Activated T-helper 1 cell treated with anti-CD3 and anti-CD28 coated beads, Interleukin-12 subunit alpha, Interleukin-12 subunit beta, Interleukin-2, Interleukin-4 antibody, amounts not matched to agents 30 ng/mL and 10 ng/mL and 1 ng/mL, durations not matched to agents 14 hours and 24 hours and 36 hours (primary cell): Measurements from ENCODE around the gene PTPRA. TPM values are rescaled to one million over a fixed set of nuclear protein-coding genes. Genes with fewer than 3 reads are reported as not detected.
"Not testable (repeated sequence)": the region's sequence is repeated elsewhere in the genome, so short reads cannot be mapped to it uniquely, and the experiment has no call there.

ENCODE experiments used
- DNase-seq: peaks from one replicate; pipeline ENCODE4 v3.0.0; 2021; ENCODE audit warnings: low spot score
- H3K27ac Mint-ChIP-seq: one replicate; pipeline ENCODE4 v1.8.0; 2021; ENCODE audit warnings: mild to moderate bottlenecking, mixed read lengths
- H3K27me3 Mint-ChIP-seq: one replicate; pipeline ENCODE4 v1.8.0; 2022; ENCODE audit warnings: mild to moderate bottlenecking, moderate library complexity, mixed read lengths; ENCODE audit not compliant: insufficient read depth
- H3K36me3 Mint-ChIP-seq: one replicate; pipeline ENCODE4 v1.8.0; 2021; ENCODE audit warnings: low read depth, mixed read lengths
- H3K4me1 Mint-ChIP-seq: one replicate; pipeline ENCODE4 v1.8.0; 2021; ENCODE audit warnings: low read depth, mixed read lengths
- H3K4me3 Mint-ChIP-seq: one replicate; pipeline ENCODE4 v1.8.0; 2021; ENCODE audit warnings: mild to moderate bottlenecking, moderate library complexity, mixed read lengths
- H3K9me3 Mint-ChIP-seq: one replicate; pipeline ENCODE4 v1.8.0; 2021; ENCODE audit warnings: mixed read lengths
- intact Hi-C: fragments of 100-400 bp; cut with micrococcal nuclease; formaldehyde crosslinking; loops from one replicate; pipeline ENCODE4 v1.15.1; 2024
- total RNA-seq: library from RNA; stranded (reverse); gene quantifications from 2 replicates; pipeline ENCODE4 v1.2.3, GENCODE V29; 2022

The PTPRA gene
- total RNA-seq, 1 donor from 2014 or later: 67.5 TPM

- H3K36me3 Mint-ChIP-seq: peaks cover 26% of the 10 kb centered on the region
- no peak overlapping the region for H3K27ac Mint-ChIP-seq
- intact Hi-C loops: loop anchor here (5.0 kb wide), 1 partner anchor 131 kb away; the partner anchor contains the start of gene PTPRA
- no peaks in the 10 kb centered on the region for H3K4me1 Mint-ChIP-seq
- no peak for DNase-seq
- no peaks in the 10 kb centered on the region for H3K9me3 Mint-ChIP-seq
- H3K4me3 Mint-ChIP-seq: no peak overlapping the region
- no peaks in the 10 kb centered on the region for H3K27me3 Mint-ChIP-seq
Measured at GRCh38 chr20:3003416-3003815, 130.1 kb downstream of the PTPRA start.

GRCh38 chr20:3010985-3011723 is 137.9 kb downstream of the PTPRA start:
- intact Hi-C loops: loop anchor here (1.0 to 5.0 kb wide), 4 partner anchors 20 to 259 kb away; no protein-coding TSS in a partner anchor
- no peak for DNase-seq
- Mint-ChIP-seq H3K9me3 (no peaks in the 10 kb centered on the region), H3K27ac (peak overlapping the region; percentile 85), H3K36me3 (peaks cover 38% of the 10 kb centered on the region), H3K27me3 (no peaks in the 10 kb centered on the region), H3K4me3 (no peak overlapping the region), H3K4me1 (peaks cover 46% of the 10 kb centered on the region)

- intact Hi-C loops: loop anchor here (1.0 to 5.0 kb wide), 4 partner anchors 20 to 259 kb away; no protein-coding TSS in a partner anchor
- peak overlapping the region; percentile 23 for H3K4me3 Mint-ChIP-seq
- H3K27me3 Mint-ChIP-seq: no peaks in the 10 kb centered on the region
- H3K9me3 Mint-ChIP-seq: no peaks in the 10 kb centered on the region
- peaks cover 46% of the 10 kb centered on the region for H3K4me1 Mint-ChIP-seq
- DNase-seq: no peak
- peaks cover 40% of the 10 kb centered on the region for H3K36me3 Mint-ChIP-seq
- peak overlapping the region; percentile 85 for H3K27ac Mint-ChIP-seq
Measured at GRCh38 chr20:3011752-3012151, 138.5 kb downstream of the PTPRA start.

- Mint-ChIP-seq H3K4me3 (no peak overlapping the region), H3K27ac (peak overlapping the region; percentile 2), H3K9me3 (no peaks in the 10 kb centered on the region), H3K4me1 (peaks cover 46% of the 10 kb centered on the region), H3K36me3 (peaks cover 38% of the 10 kb centered on the region), H3K27me3 (no peaks in the 10 kb centered on the region)
- no peak for DNase-seq
- intact Hi-C loops: loop anchor here (1.0 to 5.0 kb wide), 2 partner anchors 102 to 261 kb away; no protein-coding TSS in a partner anchor
Measured at GRCh38 chr20:3013771-3014170, 140.5 kb downstream of the PTPRA start.

GRCh38 chr20:3014179-3014578 is 140.9 kb downstream of the PTPRA start:
- H3K36me3 Mint-ChIP-seq: peaks cover 34% of the 10 kb centered on the region
- H3K4me3 Mint-ChIP-seq: no peak overlapping the region
- H3K27me3 Mint-ChIP-seq: no peaks in the 10 kb centered on the region
- intact Hi-C loops: loop anchor here (1.0 to 5.0 kb wide), 2 partner anchors 103 to 262 kb away; no protein-coding TSS in a partner anchor
- DNase-seq: no peak
- peak overlapping the region; percentile 59 for H3K27ac Mint-ChIP-seq
- no peaks in the 10 kb centered on the region for H3K9me3 Mint-ChIP-seq
- H3K4me1 Mint-ChIP-seq: peaks cover 44% of the 10 kb centered on the region

- DNase-seq: no peak
- peak overlapping the region; percentile 74 for H3K27ac Mint-ChIP-seq
- peaks cover 29% of the 10 kb centered on the region for H3K36me3 Mint-ChIP-seq
- peaks cover 40% of the 10 kb centered on the region for H3K4me1 Mint-ChIP-seq
- H3K4me3 Mint-ChIP-seq: no peak overlapping the region
- H3K9me3 Mint-ChIP-seq: no peaks in the 10 kb centered on the region
- no peaks in the 10 kb centered on the region for H3K27me3 Mint-ChIP-seq
- intact Hi-C loops: loop anchor here (1.0 to 5.0 kb wide), 2 partner anchors 103 to 262 kb away; no protein-coding TSS in a partner anchor
Measured at GRCh38 chr20:3014662-3015061, 141.4 kb downstream of the PTPRA start.

GRCh38 chr20:3015302-3015701 is 142.0 kb downstream of the PTPRA start:
- intact Hi-C loops: not testable (repeated sequence)

GRCh38 chr20:3021327-3021726 is 148.0 kb downstream of the PTPRA start:
- peak overlapping the region; percentile 20 for H3K27ac Mint-ChIP-seq
- intact Hi-C loops: no loop called here
- no peak overlapping the region for H3K4me3 Mint-ChIP-seq
- H3K9me3 Mint-ChIP-seq: no peaks in the 10 kb centered on the region
- no peaks in the 10 kb centered on the region for H3K4me1 Mint-ChIP-seq
- H3K36me3 Mint-ChIP-seq: peaks cover 43% of the 10 kb centered on the region
- no peak for DNase-seq
- no peaks in the 10 kb centered on the region for H3K27me3 Mint-ChIP-seq

More at GRCh38 chr20:3015302-3015701, 142.0 kb downstream of the PTPRA start:
- not testable (repeated sequence) for H3K9me3 Mint-ChIP-seq, H3K27me3 Mint-ChIP-seq, H3K4me3 Mint-ChIP-seq, DNase-seq
- peaks cover 29% of the 10 kb centered on the region for H3K36me3 Mint-ChIP-seq
- H3K27ac Mint-ChIP-seq: peak overlapping the region; percentile 74
- peaks cover 38% of the 10 kb centered on the region for H3K4me1 Mint-ChIP-seq

GRCh38 chr20:3021777-3022176 is 148.5 kb downstream of the PTPRA start:
- intact Hi-C loops: no loop called here
- Mint-ChIP-seq H3K4me1 (no peaks in the 10 kb centered on the region), H3K36me3 (peaks cover 46% of the 10 kb centered on the region), H3K27ac (peak overlapping the region; percentile 75), H3K9me3 (no peaks in the 10 kb centered on the region), H3K27me3 (no peaks in the 10 kb centered on the region), H3K4me3 (no peak overlapping the region)
- no peak for DNase-seq

GRCh38 chr20:3022559-3023490 is 149.5 kb downstream of the PTPRA start:
- peaks cover 41% of the 10 kb centered on the region for H3K36me3 Mint-ChIP-seq
- H3K4me1 Mint-ChIP-seq, intact Hi-C loops, H3K27me3 Mint-ChIP-seq, H3K4me3 Mint-ChIP-seq, H3K27ac Mint-ChIP-seq, H3K9me3 Mint-ChIP-seq, DNase-seq: not testable (repeated sequence)

GRCh38 chr20:3027987-3028386 is 154.7 kb downstream of the PTPRA start:
- Mint-ChIP-seq H3K27ac (no peak overlapping the region), H3K36me3 (peaks cover 25% of the 10 kb centered on the region), H3K9me3 (no peaks in the 10 kb centered on the region), H3K4me3 (no peak overlapping the region), H3K4me1 (peaks cover 5% of the 10 kb centered on the region), H3K27me3 (no peaks in the 10 kb centered on the region)
- intact Hi-C loops: no loop called here
- no peak for DNase-seq

- Mint-ChIP-seq H3K27me3 (no peaks in the 10 kb centered on the region), H3K4me3 (no peak overlapping the region), H3K36me3 (peaks cover 28% of the 10 kb centered on the region), H3K4me1 (peaks cover 5% of the 10 kb centered on the region), H3K27ac (no peak overlapping the region), H3K9me3 (no peaks in the 10 kb centered on the region)
- intact Hi-C loops: loop anchor here (1.0 kb wide), 1 partner anchor 20 kb away; no protein-coding TSS in a partner anchor
- DNase-seq: no peak
Measured at GRCh38 chr20:3031524-3032147, 158.4 kb downstream of the PTPRA start.
